HG02642 (cell line): ENCODE measurements around the gene PLEKHD1.
A peak's percentile ranks its signal among the peaks of the same experiment; 100 is the strongest.
"Not testable (repeated sequence)": the region's sequence is repeated elsewhere in the genome, so short reads cannot be mapped to it uniquely, and the experiment has no call there.

Experiments used
- ATAC-seq: cut with Tn5 transposase; IDR thresholded peaks from one replicate; pipeline ENCODE4 v1.9.1; 2021; ENCODE audit warnings: mild to moderate bottlenecking; ENCODE audit not compliant: unreplicated experiment, poor library complexity

PLEKHD1 gene

GRCh38 chr14:69480136-69480535 is 4.4 kb upstream of the PLEKHD1 start:
- no peak for ATAC-seq

GRCh38 chr14:69481815-69482568 is 2.5 kb upstream of the PLEKHD1 start:
- peak; percentile 83 for ATAC-seq

- no peak for ATAC-seq
Measured at GRCh38 chr14:69483765-69484443, 624 bp upstream of the PLEKHD1 start.

GRCh38 chr14:69485315-69485660 is 760 bp downstream of the PLEKHD1 start:
- ATAC-seq, result no peak

- ATAC-seq, result no peak
Measured at GRCh38 chr14:69485701-69486100, 1.2 kb downstream of the PLEKHD1 start.

GRCh38 chr14:69487226-69487625 is 2.7 kb downstream of the PLEKHD1 start:
- no peak for ATAC-seq

GRCh38 chr14:69487771-69488170 is 3.2 kb downstream of the PLEKHD1 start:
- no peak for ATAC-seq

GRCh38 chr14:69489495-69489894 is 5.0 kb downstream of the PLEKHD1 start:
- ATAC-seq, result no peak

- no peak for ATAC-seq
Measured at GRCh38 chr14:69490219-69490918, 5.8 kb downstream of the PLEKHD1 start.

- ATAC-seq, result no peak
Measured at GRCh38 chr14:69491193-69491592, 6.7 kb downstream of the PLEKHD1 start.

- ATAC-seq, result no peak
Measured at GRCh38 chr14:69493038-69493437, 8.5 kb downstream of the PLEKHD1 start.

- no peak for ATAC-seq
Measured at GRCh38 chr14:69493791-69494190, 9.3 kb downstream of the PLEKHD1 start.

GRCh38 chr14:69495341-69495921 is 10.9 kb downstream of the PLEKHD1 start:
- ATAC-seq, result no peak

- not testable (repeated sequence) for ATAC-seq
Measured at GRCh38 chr14:69497866-69498265, 13.3 kb downstream of the PLEKHD1 start.

- not testable (repeated sequence) for ATAC-seq
Measured at GRCh38 chr14:69498286-69498685, 13.8 kb downstream of the PLEKHD1 start.

GRCh38 chr14:69499436-69499835 is 14.9 kb downstream of the PLEKHD1 start:
- no peak for ATAC-seq

- ATAC-seq, result no peak
Measured at GRCh38 chr14:69500096-69500495, 15.6 kb downstream of the PLEKHD1 start.

- no peak for ATAC-seq
Measured at GRCh38 chr14:69500736-69501135, 16.2 kb downstream of the PLEKHD1 start.

- ATAC-seq, result no peak
Measured at GRCh38 chr14:69501423-69501838, 16.9 kb downstream of the PLEKHD1 start.

- no peak for ATAC-seq
Measured at GRCh38 chr14:69504775-69505174, 20.2 kb downstream of the PLEKHD1 start.
